WI38 (cell line): ENCODE measurements around the gene ARHGAP24.

Source experiments
- H3K4me3 ChIP-seq: 2 replicates; pipeline ENCODE4 v1.5.1; 2011; ENCODE audit warnings: low read depth, mild to moderate bottlenecking, control low read depth, low read length
- CTCF ChIP-seq: IDR thresholded peaks from 2 replicates; pipeline ENCODE4 v1.5.1; 2012; ENCODE audit warnings: low read depth, mild to moderate bottlenecking, control low read depth, low read length

The ARHGAP24 gene

GRCh38 chr4:85544751-85545150 lies 69.8 kb downstream of the ARHGAP24 start:
- TF ChIP-seq CTCF: no peak
- H3K4me3 ChIP-seq: no peak overlapping the region

- H3K4me3 ChIP-seq: no peak overlapping the region
- TF ChIP-seq CTCF: no peak
These were observed 73.2 kb downstream of the ARHGAP24 start for GRCh38 chr4:85548116-85548515.

GRCh38 chr4:85548841-85549240 lies 73.9 kb downstream of the ARHGAP24 start:
- no peak for TF ChIP-seq CTCF

GRCh38 chr4:85555206-85555605 lies 80.3 kb downstream of the ARHGAP24 start:
- H3K4me3 ChIP-seq: no peak overlapping the region
- TF ChIP-seq CTCF: no peak

More at GRCh38 chr4:85548841-85549240, 73.9 kb downstream of the ARHGAP24 start:
- no peak overlapping the region for H3K4me3 ChIP-seq

GRCh38 chr4:85556283-85556682 lies 81.3 kb downstream of the ARHGAP24 start:
- TF ChIP-seq CTCF: no peak
- H3K4me3 ChIP-seq: no peak overlapping the region

- H3K4me3 ChIP-seq: no peak overlapping the region
- TF ChIP-seq CTCF: no peak
These were observed 82.3 kb downstream of the ARHGAP24 start for GRCh38 chr4:85557016-85557901.

- no peak overlapping the region for H3K4me3 ChIP-seq
- no peak for TF ChIP-seq CTCF
These were observed 91.0 kb downstream of the ARHGAP24 start for GRCh38 chr4:85565761-85566480.
